GM12875 (cell line): ENCODE data around the gene SOX2.
"Not testable (repeated sequence)": the region's sequence is repeated elsewhere in the genome, so short reads cannot be mapped to it uniquely, and the experiment has no call there.

Source experiments
- H3K4me3 ChIP-seq: one replicate; pipeline ENCODE4 v1.5.1; 2011; ENCODE audit warnings: low read depth, low read length, control low read depth
- CTCF ChIP-seq: IDR thresholded peaks from 2 replicates; pipeline ENCODE4 v1.5.1; 2011; ENCODE audit warnings: low read depth, mild to moderate bottlenecking, control low read depth, inconsistent platforms, low read length, moderate library complexity, borderline replicate concordance; ENCODE audit not compliant: insufficient read depth

SOX2 gene

GRCh38 chr3:181753391-181753790, 41.7 kb downstream of the SOX2 start:
- TF ChIP-seq CTCF = no peak
- H3K4me3 ChIP-seq = no peak overlapping the region

GRCh38 chr3:181755959-181756358, 44.2 kb downstream of the SOX2 start:
- no peak for TF ChIP-seq CTCF
- no peak overlapping the region for H3K4me3 ChIP-seq

- H3K4me3 ChIP-seq = no peak overlapping the region
- no peak for TF ChIP-seq CTCF
These were observed 45.0 kb downstream of the SOX2 start for GRCh38 chr3:181756645-181757297.

GRCh38 chr3:181757694-181758306, 46.1 kb downstream of the SOX2 start:
- TF ChIP-seq CTCF = no peak
- H3K4me3 ChIP-seq = no peak overlapping the region

GRCh38 chr3:181761906-181762305, 50.2 kb downstream of the SOX2 start:
- no peak for TF ChIP-seq CTCF
- H3K4me3 ChIP-seq = no peak overlapping the region

- not testable (repeated sequence) for H3K4me3 ChIP-seq
These were observed 52.3 kb downstream of the SOX2 start for GRCh38 chr3:181764033-181764432.
